ENCODE results near the gene SIAE. TPM values are rescaled to one million over a fixed set of nuclear protein-coding genes. Genes with fewer than 3 reads are reported as not detected.
"Not testable (repeated sequence)": the region's sequence is repeated elsewhere in the genome, so short reads cannot be mapped to it uniquely, and the experiment has no call there.

Gene SIAE
- total RNA-seq, 1 experiment from 2014 or later, result 5.6 TPM

GRCh38 chr11:124605719-124606118 lies 67.8 kb downstream of the SIAE start:
- Histone ChIP-seq H3T11ph (ENCODE audit: low read length) (no peak overlapping the region), H3K56ac (ENCODE audit: insufficient read length, low read depth, low read length) (no peak overlapping the region)
- WGBS (ENCODE audit: extremely low coverage, insufficient read length, low lambda C conversion rate), result no CpG with 5 or more reads among the region's 3 CpGs

GRCh38 chr11:124602723-124603122 lies 70.8 kb downstream of the SIAE start:
- H3K4me3 Mint-ChIP-seq; H3K23ac ChIP-seq (ENCODE audit: insufficient read length, low read depth, low read length); H2AFZ ChIP-seq (ENCODE audit: low read length); H4K20me1 ChIP-seq (ENCODE audit: control insufficient read depth, insufficient read depth, insufficient read length); H3K27ac ChIP-seq (ENCODE audit: insufficient read length, low read depth, low read length); H3K4me1 ChIP-seq (ENCODE audit: insufficient read depth, low read length); H3K9me3 ChIP-seq (ENCODE audit: control insufficient read depth, low read depth, low read length); H3K4ac ChIP-seq (ENCODE audit: low read depth, low read length); H3K18ac ChIP-seq (ENCODE audit: insufficient read length, low read depth, low read length); H3K4me2 ChIP-seq (ENCODE audit: insufficient read depth, insufficient read length, low read length); H2AK5ac ChIP-seq (ENCODE audit: insufficient read length, low read length); H3K56ac ChIP-seq (ENCODE audit: insufficient read length, low read depth, low read length); H3K79me1 ChIP-seq (ENCODE audit: insufficient read depth, low read depth, low read length, poor library complexity, severe bottlenecking); H3K27ac Mint-ChIP-seq; H2BK5ac ChIP-seq (ENCODE audit: insufficient read length, low read length); H3K27me3 Mint-ChIP-seq (ENCODE audit: low read depth); H4K5ac ChIP-seq (ENCODE audit: insufficient read length, low read depth, low read length); H3K9ac ChIP-seq (ENCODE audit: extremely low read depth, insufficient read length, low read length); H2BK120ac ChIP-seq (ENCODE audit: low read depth, low read length, poor library complexity, severe bottlenecking); H3K36me3 Mint-ChIP-seq (ENCODE audit: insufficient read depth in 1 of 3, low read depth in 3 of 3); H3K9me3 Mint-ChIP-seq; H2BK12ac ChIP-seq (ENCODE audit: insufficient read length, low read depth, low read length); H2BK15ac ChIP-seq (ENCODE audit: low read depth, low read length); H3T11ph ChIP-seq (ENCODE audit: low read length); DNase-seq; H3K14ac ChIP-seq (ENCODE audit: insufficient read depth, low read length); H3K27me3 ChIP-seq (ENCODE audit: insufficient read depth, low read length); H4K91ac ChIP-seq (ENCODE audit: insufficient read length, low read depth, low read length); H4K8ac ChIP-seq (replicated peaks; ENCODE audit: insufficient read length, low read depth, low read length); H3K23me2 ChIP-seq (ENCODE audit: insufficient read length, low read depth, low read length, poor library complexity, severe bottlenecking); H2BK20ac ChIP-seq (ENCODE audit: low read depth, low read length, poor library complexity, severe bottlenecking); H3K79me2 ChIP-seq (ENCODE audit: insufficient read depth, low read length): not testable (repeated sequence)
- H3K4me1 Mint-ChIP-seq, result peaks cover 9 to 10% of the 10 kb centered on the region in 2 experiments
- WGBS (ENCODE audit: extremely low coverage, insufficient read length, low lambda C conversion rate), result no CpG with 5 or more reads among the region's 3 CpGs

More at GRCh38 chr11:124605719-124606118, 67.8 kb downstream of the SIAE start:
- no peaks in the 10 kb centered on the region for H4K20me1 ChIP-seq (ENCODE audit: control insufficient read depth, insufficient read depth, insufficient read length)
- DNase-seq, result no peak
- no peak overlapping the region for H3K4me3 Mint-ChIP-seq
- H3K23ac ChIP-seq (ENCODE audit: insufficient read length, low read depth, low read length), result no peak overlapping the region
- H3K9ac ChIP-seq (ENCODE audit: extremely low read depth, insufficient read length, low read length), result no peak overlapping the region
- H2BK15ac ChIP-seq (ENCODE audit: low read depth, low read length), result no peak overlapping the region
- TF ChIP-seq, protein P1, sequence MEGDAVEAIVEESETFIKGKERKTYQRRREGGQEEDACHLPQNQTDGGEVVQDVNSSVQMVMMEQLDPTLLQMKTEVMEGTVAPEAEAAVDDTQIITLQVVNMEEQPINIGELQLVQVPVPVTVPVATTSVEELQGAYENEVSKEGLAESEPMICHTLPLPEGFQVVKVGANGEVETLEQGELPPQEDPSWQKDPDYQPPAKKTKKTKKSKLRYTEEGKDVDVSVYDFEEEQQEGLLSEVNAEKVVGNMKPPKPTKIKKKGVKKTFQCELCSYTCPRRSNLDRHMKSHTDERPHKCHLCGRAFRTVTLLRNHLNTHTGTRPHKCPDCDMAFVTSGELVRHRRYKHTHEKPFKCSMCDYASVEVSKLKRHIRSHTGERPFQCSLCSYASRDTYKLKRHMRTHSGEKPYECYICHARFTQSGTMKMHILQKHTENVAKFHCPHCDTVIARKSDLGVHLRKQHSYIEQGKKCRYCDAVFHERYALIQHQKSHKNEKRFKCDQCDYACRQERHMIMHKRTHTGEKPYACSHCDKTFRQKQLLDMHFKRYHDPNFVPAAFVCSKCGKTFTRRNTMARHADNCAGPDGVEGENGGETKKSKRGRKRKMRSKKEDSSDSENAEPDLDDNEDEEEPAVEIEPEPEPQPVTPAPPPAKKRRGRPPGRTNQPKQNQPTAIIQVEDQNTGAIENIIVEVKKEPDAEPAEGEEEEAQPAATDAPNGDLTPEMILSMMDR (conservative IDR thresholded peaks at IDR 0.05), result no peak
- no peaks in the 10 kb centered on the region for H3K27me3 ChIP-seq (ENCODE audit: insufficient read depth, low read length)
- no peaks in the 10 kb centered on the region for H3K9me3 ChIP-seq (ENCODE audit: control insufficient read depth, low read depth, low read length)
- peaks cover 7 to 8% of the 10 kb centered on the region in 2 experiments for H3K4me1 Mint-ChIP-seq
- H3K23me2 ChIP-seq (ENCODE audit: insufficient read length, low read depth, low read length, poor library complexity, severe bottlenecking), result no peaks in the 10 kb centered on the region
- H3K36me3 Mint-ChIP-seq (ENCODE audit: insufficient read depth in 1 of 3, low read depth in 3 of 3), result no peaks in the 10 kb centered on the region
- no peaks in the 10 kb centered on the region for H3K27me3 Mint-ChIP-seq (ENCODE audit: low read depth)
- no peak overlapping the region for H2BK12ac ChIP-seq (ENCODE audit: insufficient read length, low read depth, low read length)
- no peak overlapping the region for H2AK5ac ChIP-seq (ENCODE audit: insufficient read length, low read length)
- peaks cover 3% of the 10 kb centered on the region; the same call in 1 of the 2 replicates for H3K4me1 ChIP-seq (ENCODE audit: insufficient read depth, low read length)
- no peaks in the 10 kb centered on the region for H3K79me2 ChIP-seq (ENCODE audit: insufficient read depth, low read length)
- H4K8ac ChIP-seq (replicated peaks; ENCODE audit: insufficient read length, low read depth, low read length), result no peak overlapping the region
- H3K14ac ChIP-seq (ENCODE audit: insufficient read depth, low read length), result no peak overlapping the region
- no peak overlapping the region for H3K4ac ChIP-seq (ENCODE audit: low read depth, low read length)
- no peak overlapping the region for H2BK5ac ChIP-seq (ENCODE audit: insufficient read length, low read length)
- no peak overlapping the region for H4K5ac ChIP-seq (ENCODE audit: insufficient read length, low read depth, low read length)
- no peak overlapping the region for H3K27ac ChIP-seq (ENCODE audit: insufficient read length, low read depth, low read length)
- no peak overlapping the region for H3K27ac Mint-ChIP-seq
- no peak overlapping the region for H2BK20ac ChIP-seq (ENCODE audit: low read depth, low read length, poor library complexity, severe bottlenecking)
- no peaks in the 10 kb centered on the region for H3K79me1 ChIP-seq (ENCODE audit: insufficient read depth, low read depth, low read length, poor library complexity, severe bottlenecking)
- no peak overlapping the region for H3K18ac ChIP-seq (ENCODE audit: insufficient read length, low read depth, low read length)
- no peak overlapping the region for H3K4me2 ChIP-seq (ENCODE audit: insufficient read depth, insufficient read length, low read length)
- H2AFZ ChIP-seq (ENCODE audit: low read length), result no peak overlapping the region
- no peak overlapping the region for H2BK120ac ChIP-seq (ENCODE audit: low read depth, low read length, poor library complexity, severe bottlenecking)
- H3K9me3 Mint-ChIP-seq, result no peaks in the 10 kb centered on the region; a peak in 1 of 5 replicates
- no peak overlapping the region for H4K91ac ChIP-seq (ENCODE audit: insufficient read length, low read depth, low read length)
